AG04450 (cell line): ENCODE measurements around the gene GYG1. TPM values are rescaled to one million over a fixed set of nuclear protein-coding genes. Genes with fewer than 3 reads are reported as not detected.
A peak's percentile ranks its signal among the peaks of the same experiment; 100 is the strongest.

ENCODE experiments used
- CTCF ChIA-PET: fragments of 300-600, 350-600 bp; formaldehyde crosslinking; extraction: SDS; loops from one replicate; lab custom pipeline; 2022; ENCODE audit warnings: antibody characterized with exemption, inconsistent platforms; lab: Charles Lee
- POLR2A ChIA-PET: fragments of 350-600 bp; formaldehyde crosslinking; extraction: SDS; loops from one replicate; lab custom pipeline; 2021; ENCODE audit warnings: antibody characterized with exemption, inconsistent platforms; lab: Yijun Ruan, JAX
- DNase-seq: peaks from one replicate; pipeline ENCODE4 v3.0.0-alpha.2; 2011; ENCODE audit warnings: low read depth, low spot score
- H3K27ac ChIP-seq: one replicate; pipeline ENCODE4 v1.5.1; 2012; ENCODE audit warnings: low read depth, low read length, control low read depth
- H3K27me3 ChIP-seq: one replicate; pipeline ENCODE4 v1.6.0; 2012; ENCODE audit warnings: low read length; ENCODE audit not compliant: control insufficient read depth, insufficient read depth
- H3K4me3 ChIP-seq: 2 replicates; pipeline ENCODE4 v1.5.1; 2011; ENCODE audit warnings: mild to moderate bottlenecking, low read depth, low read length, control low read depth
- H3K9me3 ChIP-seq: 2 replicates; pipeline ENCODE4 v1.5.1; 2012; ENCODE audit warnings: low read length; ENCODE audit not compliant: control insufficient read depth, insufficient read depth
- polyA plus RNA-seq: library from polyadenylated mRNA; depleted of rRNA; stranded (reverse); fragments of >200 nt; gene quantifications from 2 replicates; pipeline ENCODE4 v1.2.3, GENCODE V29; 2011
- TF ChIP-seq, protein P1 (sequence below): IDR thresholded peaks from 2 replicates; pipeline ENCODE4 v1.5.1; 2011; ENCODE audit warnings: low read depth, low read length, control low read depth, inconsistent platforms

Gene GYG1
- polyA plus RNA-seq, 1 experiment: 75.2 TPM

DNA sequence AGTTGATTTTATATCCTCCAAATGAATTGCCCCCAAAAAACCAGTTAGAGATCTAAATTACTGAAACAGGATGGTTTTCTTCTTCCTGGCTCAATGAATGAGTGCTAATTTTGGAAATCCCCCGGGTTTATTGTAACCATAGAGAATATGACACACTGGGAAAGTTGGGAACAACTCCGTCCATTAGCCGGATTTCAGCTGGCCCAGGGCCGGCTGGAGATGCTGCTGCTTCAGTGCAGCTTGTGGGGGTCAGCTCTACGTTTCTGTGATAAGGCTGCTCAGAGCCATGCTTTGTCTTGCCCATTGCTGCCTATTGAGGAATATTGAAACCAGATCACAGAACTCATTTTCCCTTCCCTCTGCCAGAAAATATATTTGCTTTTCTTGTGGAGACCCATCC lies 20.3 kb downstream of the GYG1 start:
- CTCF ChIA-PET: no interaction called here
- TF ChIP-seq, protein P1, sequence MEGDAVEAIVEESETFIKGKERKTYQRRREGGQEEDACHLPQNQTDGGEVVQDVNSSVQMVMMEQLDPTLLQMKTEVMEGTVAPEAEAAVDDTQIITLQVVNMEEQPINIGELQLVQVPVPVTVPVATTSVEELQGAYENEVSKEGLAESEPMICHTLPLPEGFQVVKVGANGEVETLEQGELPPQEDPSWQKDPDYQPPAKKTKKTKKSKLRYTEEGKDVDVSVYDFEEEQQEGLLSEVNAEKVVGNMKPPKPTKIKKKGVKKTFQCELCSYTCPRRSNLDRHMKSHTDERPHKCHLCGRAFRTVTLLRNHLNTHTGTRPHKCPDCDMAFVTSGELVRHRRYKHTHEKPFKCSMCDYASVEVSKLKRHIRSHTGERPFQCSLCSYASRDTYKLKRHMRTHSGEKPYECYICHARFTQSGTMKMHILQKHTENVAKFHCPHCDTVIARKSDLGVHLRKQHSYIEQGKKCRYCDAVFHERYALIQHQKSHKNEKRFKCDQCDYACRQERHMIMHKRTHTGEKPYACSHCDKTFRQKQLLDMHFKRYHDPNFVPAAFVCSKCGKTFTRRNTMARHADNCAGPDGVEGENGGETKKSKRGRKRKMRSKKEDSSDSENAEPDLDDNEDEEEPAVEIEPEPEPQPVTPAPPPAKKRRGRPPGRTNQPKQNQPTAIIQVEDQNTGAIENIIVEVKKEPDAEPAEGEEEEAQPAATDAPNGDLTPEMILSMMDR: no peak
- no peak for DNase-seq
- no peak overlapping the region for H3K4me3 ChIP-seq
- H3K27me3 ChIP-seq: no peaks in the 10 kb centered on the region
- H3K9me3 ChIP-seq: no peaks in the 10 kb centered on the region
- POLR2A ChIA-PET: no interaction called here
- no peak overlapping the region for H3K27ac ChIP-seq

DNA sequence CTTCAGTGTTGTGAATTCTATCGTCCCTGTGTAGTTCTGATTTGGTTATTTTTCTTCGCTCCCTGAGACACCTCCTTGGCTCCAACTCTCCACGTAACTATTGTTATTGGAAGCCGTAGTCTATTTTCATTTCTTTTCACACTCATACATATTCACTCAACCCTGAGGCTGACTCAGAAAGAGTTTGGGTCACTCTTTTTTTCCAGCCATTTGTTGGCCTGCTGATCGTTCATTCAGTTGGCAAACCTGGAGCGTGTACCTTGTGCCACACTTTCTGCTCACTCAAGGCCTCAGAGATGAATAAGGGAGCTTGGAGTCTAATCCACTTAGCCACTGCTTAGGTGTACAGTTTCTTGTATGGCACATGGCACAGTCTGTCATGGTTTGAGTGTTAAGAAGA lies 22.4 kb downstream of the GYG1 start:
- H3K9me3 ChIP-seq: no peaks in the 10 kb centered on the region
- no peak overlapping the region for H3K27ac ChIP-seq
- ChIA-PET POLR2A (no interaction called here), CTCF (no interaction called here)
- TF ChIP-seq, protein P1: no peak
- DNase-seq: no peak
- H3K4me3 ChIP-seq: no peak overlapping the region
- no peaks in the 10 kb centered on the region for H3K27me3 ChIP-seq

DNA sequence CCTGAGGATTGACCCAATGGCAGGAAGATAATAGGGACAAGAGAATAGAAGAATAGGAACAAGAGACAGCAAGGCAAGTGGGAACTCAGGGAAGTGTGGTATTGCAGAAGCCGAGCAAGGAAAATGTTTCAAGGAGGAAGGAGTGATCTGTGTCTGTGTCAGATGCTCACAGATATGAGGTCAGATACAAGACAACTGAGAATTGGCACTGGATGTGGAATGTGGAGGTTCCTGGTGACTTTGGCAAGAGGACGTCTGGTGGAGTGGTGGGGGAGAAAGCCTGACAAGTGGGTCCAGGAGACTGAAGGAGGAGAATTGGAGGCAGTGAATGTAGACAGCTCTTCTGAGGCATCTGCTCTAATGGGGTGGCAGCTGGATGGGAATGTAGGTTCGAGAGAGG lies 24.1 kb downstream of the GYG1 start:
- H3K27me3 ChIP-seq: no peaks in the 10 kb centered on the region
- TF ChIP-seq, protein P1: no peak
- no peak for DNase-seq
- no peaks in the 10 kb centered on the region for H3K9me3 ChIP-seq
- no peak overlapping the region for H3K4me3 ChIP-seq
- POLR2A ChIA-PET: interaction anchor here (1.5 kb wide), 1 partner anchor 9 kb away, joined by 4 read pairs; no protein-coding TSS in a partner anchor
- peak overlapping the region; percentile 42 for H3K27ac ChIP-seq
- CTCF ChIA-PET: interaction anchor here (0.7 to 1.1 kb wide), 2 partner anchors 13 to 426 kb away, joined by 3 to 10 read pairs; no protein-coding TSS in a partner anchor

DNA sequence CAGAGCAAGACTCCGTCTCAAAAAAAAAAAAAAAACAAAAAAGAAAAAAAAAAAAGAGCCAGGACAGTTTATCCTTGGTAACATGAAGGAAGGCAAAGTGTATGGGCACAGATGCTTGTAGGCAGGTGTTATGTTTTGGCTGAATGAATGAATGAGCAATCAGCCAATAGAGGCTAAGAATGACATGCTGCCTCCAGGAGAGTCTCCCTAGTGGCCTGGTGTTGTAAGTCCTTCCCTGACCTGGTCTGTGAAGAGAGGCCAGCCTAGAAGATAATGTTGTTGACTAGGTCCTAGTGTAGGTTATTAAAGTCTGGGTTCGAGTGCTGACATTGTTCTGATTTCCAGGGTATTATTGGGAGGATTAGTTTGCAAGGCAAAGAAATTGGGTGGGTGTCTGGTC lies 24.9 kb downstream of the GYG1 start:
- TF ChIP-seq, protein P1: no peak
- Histone ChIP-seq H3K9me3 (no peaks in the 10 kb centered on the region), H3K27ac (peak overlapping the region; percentile 77), H3K27me3 (no peaks in the 10 kb centered on the region), H3K4me3 (no peak overlapping the region)
- CTCF ChIA-PET: interaction anchor here (1.1 kb wide), 1 partner anchor 426 kb away, joined by 10 read pairs; no protein-coding TSS in a partner anchor
- no peak for DNase-seq
- POLR2A ChIA-PET: interaction anchor here (1.0 to 1.5 kb wide), 2 partner anchors 10 to 25 kb away, joined by 3 to 4 read pairs; partner anchors contain the start of gene GYG1

DNA sequence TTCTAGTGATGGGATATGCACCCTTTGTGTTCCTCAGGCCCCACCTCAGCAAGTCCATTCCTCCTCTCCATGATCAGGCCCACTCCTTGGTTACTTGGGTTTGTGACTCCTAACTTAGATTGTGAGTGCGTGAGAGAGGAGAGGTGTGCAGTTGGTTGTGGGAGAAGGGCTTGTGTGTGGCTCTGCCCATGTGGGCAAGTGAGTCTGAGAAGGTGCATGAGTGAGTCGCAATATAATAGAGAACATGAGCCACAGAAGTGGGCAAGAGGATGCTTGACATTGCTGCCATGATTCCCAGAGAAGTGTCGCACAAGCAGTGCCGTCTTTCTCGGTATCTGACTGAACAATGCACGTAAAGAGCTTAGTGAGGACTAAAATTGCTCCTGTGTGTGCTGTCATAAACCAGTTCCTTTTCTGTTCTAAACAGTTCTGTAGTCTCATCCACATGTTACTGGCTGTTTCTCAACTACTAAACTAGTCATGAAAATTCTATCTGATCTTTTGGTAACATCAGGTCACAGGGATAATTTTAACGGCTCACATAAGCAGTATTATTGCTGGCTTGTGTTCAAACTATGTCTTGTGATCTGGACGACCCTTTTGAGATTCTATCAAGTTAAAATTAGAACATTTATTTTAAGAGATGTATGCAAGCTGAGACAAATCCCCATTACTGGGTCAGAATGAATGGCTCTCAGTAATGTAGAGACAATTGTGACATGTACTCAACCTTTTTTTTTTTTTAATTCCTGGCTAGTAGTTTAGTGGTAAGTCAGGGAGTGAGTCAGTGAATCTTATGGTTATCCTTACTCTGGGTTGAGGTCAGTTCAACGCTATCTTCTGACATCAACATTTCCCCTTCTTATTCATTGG lies 25.6 kb downstream of the GYG1 start:
- ChIA-PET CTCF (no interaction called here), POLR2A (interaction anchor here (0.6 to 1.0 kb wide), 3 partner anchors 25 to 560 kb away, joined by 3 to 8 read pairs (median 3); partner anchors contain the start of gene GYG1)
- DNase-seq: peak; percentile 78
- H3K4me3 ChIP-seq: no peak overlapping the region
- no peaks in the 10 kb centered on the region for H3K27me3 ChIP-seq
- no peaks in the 10 kb centered on the region for H3K9me3 ChIP-seq
- peak overlapping the region; percentile 77 for H3K27ac ChIP-seq
- TF ChIP-seq, protein P1: no peak
